ENCODE results near the gene SASH1. TPM values are rescaled to one million over a fixed set of nuclear protein-coding genes. Genes with fewer than 3 reads are reported as not detected.

SASH1 gene
- total RNA-seq, 1 donor from 2014 or later, result 0.86 TPM

- H3K27ac Mint-ChIP-seq, result no peak overlapping the region
- intact Hi-C loops (cut with micrococcal nuclease), result no loop called here
- no peak overlapping the region for H3K4me3 Mint-ChIP-seq
- peaks cover 6% of the 10 kb centered on the region for H3K27me3 Mint-ChIP-seq (ENCODE audit: insufficient read depth)
- H3K9me3 Mint-ChIP-seq, result no peaks in the 10 kb centered on the region
- DNase-seq (ENCODE audit: low spot score), result no peak
- H3K4me1 Mint-ChIP-seq (ENCODE audit: low read depth), result no peaks in the 10 kb centered on the region
- H3K36me3 Mint-ChIP-seq (ENCODE audit: low read depth), result no peaks in the 10 kb centered on the region
Observed at GRCh38 chr6:148313488-148313887, 29.1 kb upstream of the SASH1 start.

- H3K4me1 Mint-ChIP-seq (ENCODE audit: low read depth), result no peaks in the 10 kb centered on the region
- no peak overlapping the region for H3K4me3 Mint-ChIP-seq
- no peak overlapping the region for H3K27ac Mint-ChIP-seq
- intact Hi-C loops (cut with micrococcal nuclease), result no loop called here
- H3K9me3 Mint-ChIP-seq, result no peaks in the 10 kb centered on the region
- H3K36me3 Mint-ChIP-seq (ENCODE audit: low read depth), result no peaks in the 10 kb centered on the region
- DNase-seq (ENCODE audit: low spot score), result no peak
- peaks cover 3% of the 10 kb centered on the region for H3K27me3 Mint-ChIP-seq (ENCODE audit: insufficient read depth)
Observed at GRCh38 chr6:148316308-148316707, 26.3 kb upstream of the SASH1 start.

- Mint-ChIP-seq H3K27ac (no peak overlapping the region), H3K9me3 (no peaks in the 10 kb centered on the region), H3K4me1 (ENCODE audit: low read depth) (no peaks in the 10 kb centered on the region), H3K36me3 (ENCODE audit: low read depth) (no peaks in the 10 kb centered on the region), H3K27me3 (ENCODE audit: insufficient read depth) (peaks cover 3% of the 10 kb centered on the region), H3K4me3 (no peak overlapping the region)
- intact Hi-C loops (cut with micrococcal nuclease), result no loop called here
- DNase-seq (ENCODE audit: low spot score), result no peak
Observed at GRCh38 chr6:148317051-148317450, 25.6 kb upstream of the SASH1 start.

GRCh38 chr6:148317739-148318138 lies 24.9 kb upstream of the SASH1 start:
- DNase-seq (ENCODE audit: low spot score), result no peak
- peaks cover 1% of the 10 kb centered on the region for H3K27me3 Mint-ChIP-seq (ENCODE audit: insufficient read depth)
- intact Hi-C loops (cut with micrococcal nuclease), result no loop called here
- no peaks in the 10 kb centered on the region for H3K9me3 Mint-ChIP-seq
- H3K4me3 Mint-ChIP-seq, result no peak overlapping the region
- no peaks in the 10 kb centered on the region for H3K4me1 Mint-ChIP-seq (ENCODE audit: low read depth)
- H3K36me3 Mint-ChIP-seq (ENCODE audit: low read depth), result no peaks in the 10 kb centered on the region
- H3K27ac Mint-ChIP-seq, result no peak overlapping the region

GRCh38 chr6:148322704-148323103 lies 19.9 kb upstream of the SASH1 start:
- Mint-ChIP-seq H3K4me3 (no peak overlapping the region), H3K27me3 (ENCODE audit: insufficient read depth) (peaks cover 2% of the 10 kb centered on the region), H3K4me1 (ENCODE audit: low read depth) (no peaks in the 10 kb centered on the region), H3K9me3 (no peaks in the 10 kb centered on the region), H3K27ac (no peak overlapping the region), H3K36me3 (ENCODE audit: low read depth) (no peaks in the 10 kb centered on the region)
- intact Hi-C loops (cut with micrococcal nuclease), result no loop called here
- DNase-seq (ENCODE audit: low spot score), result no peak

- H3K4me3 Mint-ChIP-seq, result no peak overlapping the region
- no peak overlapping the region for H3K27ac Mint-ChIP-seq
- intact Hi-C loops (cut with micrococcal nuclease), result no loop called here
- no peaks in the 10 kb centered on the region for H3K4me1 Mint-ChIP-seq (ENCODE audit: low read depth)
- no peaks in the 10 kb centered on the region for H3K36me3 Mint-ChIP-seq (ENCODE audit: low read depth)
- peaks cover 2% of the 10 kb centered on the region for H3K27me3 Mint-ChIP-seq (ENCODE audit: insufficient read depth)
- DNase-seq (ENCODE audit: low spot score), result no peak
- H3K9me3 Mint-ChIP-seq, result no peaks in the 10 kb centered on the region
Observed at GRCh38 chr6:148323344-148323743, 19.3 kb upstream of the SASH1 start.

GRCh38 chr6:148324297-148324985 lies 18.2 kb upstream of the SASH1 start:
- Mint-ChIP-seq H3K27ac (no peak overlapping the region), H3K36me3 (ENCODE audit: low read depth) (no peaks in the 10 kb centered on the region), H3K4me3 (no peak overlapping the region), H3K9me3 (no peaks in the 10 kb centered on the region), H3K4me1 (ENCODE audit: low read depth) (no peaks in the 10 kb centered on the region), H3K27me3 (ENCODE audit: insufficient read depth) (peaks cover 3% of the 10 kb centered on the region)
- intact Hi-C loops (cut with micrococcal nuclease), result no loop called here
- no peak for DNase-seq (ENCODE audit: low spot score)

- no peak overlapping the region for H3K27ac Mint-ChIP-seq
- H3K4me3 Mint-ChIP-seq, result no peak overlapping the region
- no peak for DNase-seq (ENCODE audit: low spot score)
- intact Hi-C loops (cut with micrococcal nuclease), result no loop called here
- no peaks in the 10 kb centered on the region for H3K36me3 Mint-ChIP-seq (ENCODE audit: low read depth)
- H3K9me3 Mint-ChIP-seq, result no peaks in the 10 kb centered on the region
- peaks cover 5% of the 10 kb centered on the region for H3K27me3 Mint-ChIP-seq (ENCODE audit: insufficient read depth)
- no peaks in the 10 kb centered on the region for H3K4me1 Mint-ChIP-seq (ENCODE audit: low read depth)
Observed at GRCh38 chr6:148325316-148326068, 17.1 kb upstream of the SASH1 start.

- H3K9me3 Mint-ChIP-seq, result no peaks in the 10 kb centered on the region
- intact Hi-C loops (cut with micrococcal nuclease), result no loop called here
- H3K27me3 Mint-ChIP-seq (ENCODE audit: insufficient read depth), result peaks cover 22% of the 10 kb centered on the region
Observed at GRCh38 chr6:148328876-148329555, 13.6 kb upstream of the SASH1 start.

GRCh38 chr6:148329596-148330381 lies 12.8 kb upstream of the SASH1 start:
- no peak for DNase-seq (ENCODE audit: low spot score)
- Mint-ChIP-seq H3K9me3 (no peaks in the 10 kb centered on the region), H3K27ac (no peak overlapping the region), H3K4me3 (no peak overlapping the region), H3K4me1 (ENCODE audit: low read depth) (no peaks in the 10 kb centered on the region), H3K36me3 (ENCODE audit: low read depth) (no peaks in the 10 kb centered on the region), H3K27me3 (ENCODE audit: insufficient read depth) (peaks cover 22% of the 10 kb centered on the region)
- intact Hi-C loops (cut with micrococcal nuclease), result no loop called here

More at GRCh38 chr6:148328876-148329555, 13.6 kb upstream of the SASH1 start:
- Mint-ChIP-seq H3K4me1 (ENCODE audit: low read depth) (no peaks in the 10 kb centered on the region), H3K36me3 (ENCODE audit: low read depth) (no peaks in the 10 kb centered on the region), H3K27ac (no peak overlapping the region), H3K4me3 (no peak overlapping the region)
- no peak for DNase-seq (ENCODE audit: low spot score)

GRCh38 chr6:148332088-148332487 lies 10.6 kb upstream of the SASH1 start:
- H3K27ac Mint-ChIP-seq, result no peak overlapping the region
- DNase-seq (ENCODE audit: low spot score), result no peak
- H3K27me3 Mint-ChIP-seq (ENCODE audit: insufficient read depth), result peaks cover 22% of the 10 kb centered on the region
- no peaks in the 10 kb centered on the region for H3K36me3 Mint-ChIP-seq (ENCODE audit: low read depth)
- H3K9me3 Mint-ChIP-seq, result no peaks in the 10 kb centered on the region
- no peaks in the 10 kb centered on the region for H3K4me1 Mint-ChIP-seq (ENCODE audit: low read depth)
- intact Hi-C loops (cut with micrococcal nuclease), result no loop called here
- no peak overlapping the region for H3K4me3 Mint-ChIP-seq

- Mint-ChIP-seq H3K4me1 (ENCODE audit: low read depth) (peaks cover 1% of the 10 kb centered on the region), H3K9me3 (no peaks in the 10 kb centered on the region), H3K27me3 (ENCODE audit: insufficient read depth) (peaks cover 25% of the 10 kb centered on the region), H3K27ac (no peak overlapping the region), H3K36me3 (ENCODE audit: low read depth) (peaks cover under 1% of the 10 kb centered on the region), H3K4me3 (no peak overlapping the region)
- intact Hi-C loops (cut with micrococcal nuclease), result no loop called here
- DNase-seq (ENCODE audit: low spot score), result no peak
Observed at GRCh38 chr6:148336901-148337300, 5.7 kb upstream of the SASH1 start.

Data from activated T-helper 1 cell treated with anti-CD3 and anti-CD28 coated beads, Interleukin-12 subunit alpha, Interleukin-12 subunit beta, Interleukin-2, Interleukin-4 antibody, amounts not matched to agents 30 ng/mL and 10 ng/mL and 1 ng/mL, durations not matched to agents 14 hours and 24 hours and 36 hours (primary cell).